GM12891 (cell line): Measurements from ENCODE around the gene SLC15A1. TPM values are rescaled to one million over a fixed set of nuclear protein-coding genes. Genes with fewer than 3 reads are reported as not detected.
A peak's percentile ranks its signal among the peaks of the same experiment; 100 is the strongest.

Source experiments
- DNase-seq: peaks from one replicate; pipeline ENCODE4 v3.0.0; 2011; ENCODE audit warnings: low spot score; ENCODE audit not compliant: insufficient read length
- FAIRE-seq: peaks from 2 replicates; lab custom pipeline; 2011; peaks lifted over from hg19 to GRCh38; lab: Jason Lieb, UNC
- PAX5 ChIP-seq: IDR thresholded peaks from 2 replicates; pipeline ENCODE4 v1.6.1; 2011; ENCODE audit warnings: low read length, moderate library complexity, mild to moderate bottlenecking; ENCODE audit not compliant: insufficient read depth, severe bottlenecking
- POLR2A ChIP-seq: IDR thresholded peaks from 2 replicates; pipeline ENCODE4 v1.6.1; 2011; ENCODE audit warnings: low read depth, low read length, control low read depth
- POLR2AphosphoS5 ChIP-seq: IDR thresholded peaks from 2 replicates; pipeline ENCODE4 v1.6.1; 2011; ENCODE audit warnings: low read depth, low read length, control low read depth
- POU2F2 ChIP-seq: IDR thresholded peaks from 2 replicates; pipeline ENCODE4 v1.6.1; 2011; ENCODE audit warnings: low read depth, mild to moderate bottlenecking, control low read depth, low read length, moderate library complexity
- SPI1 ChIP-seq: IDR thresholded peaks from 2 replicates; pipeline ENCODE4 v1.6.1; 2011; ENCODE audit warnings: low read depth, low read length, control low read depth
- TAF1 ChIP-seq: IDR thresholded peaks from 2 replicates; pipeline ENCODE4 v1.6.1; 2011; ENCODE audit warnings: low read depth, low read length, control low read depth
- polyA plus RNA-seq: library from polyadenylated mRNA; unstranded; fragments of >200 nt; gene quantifications from one replicate; pipeline ENCODE4 v1.2.1, GENCODE V29; 2012; ENCODE audit warnings: low read depth, missing spikeins, inconsistent platforms; ENCODE audit not compliant: missing spikeins

Gene SLC15A1, protein sequence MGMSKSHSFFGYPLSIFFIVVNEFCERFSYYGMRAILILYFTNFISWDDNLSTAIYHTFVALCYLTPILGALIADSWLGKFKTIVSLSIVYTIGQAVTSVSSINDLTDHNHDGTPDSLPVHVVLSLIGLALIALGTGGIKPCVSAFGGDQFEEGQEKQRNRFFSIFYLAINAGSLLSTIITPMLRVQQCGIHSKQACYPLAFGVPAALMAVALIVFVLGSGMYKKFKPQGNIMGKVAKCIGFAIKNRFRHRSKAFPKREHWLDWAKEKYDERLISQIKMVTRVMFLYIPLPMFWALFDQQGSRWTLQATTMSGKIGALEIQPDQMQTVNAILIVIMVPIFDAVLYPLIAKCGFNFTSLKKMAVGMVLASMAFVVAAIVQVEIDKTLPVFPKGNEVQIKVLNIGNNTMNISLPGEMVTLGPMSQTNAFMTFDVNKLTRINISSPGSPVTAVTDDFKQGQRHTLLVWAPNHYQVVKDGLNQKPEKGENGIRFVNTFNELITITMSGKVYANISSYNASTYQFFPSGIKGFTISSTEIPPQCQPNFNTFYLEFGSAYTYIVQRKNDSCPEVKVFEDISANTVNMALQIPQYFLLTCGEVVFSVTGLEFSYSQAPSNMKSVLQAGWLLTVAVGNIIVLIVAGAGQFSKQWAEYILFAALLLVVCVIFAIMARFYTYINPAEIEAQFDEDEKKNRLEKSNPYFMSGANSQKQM
- polyA plus RNA-seq: not detected

GRCh38 chr13:98752467-98753290 is at the start of gene SLC15A1:
Gene SLC15A1, minus strand, starts transcription at chr13:98752672. Its CDS starts 74 bp downstream, at chr13:98752598.
- DNase-seq: no peak
- peak; percentile 45 for FAIRE-seq
- TF ChIP-seq POU2F2 (no peak), POLR2A (no peak), PAX5 (no peak), SPI1 (no peak), POLR2AphosphoS5 (no peak), TAF1 (no peak)

GRCh38 chr13:98801626-98802418 is 49.4 kb upstream of the SLC15A1 start:
- DNase-seq (no peak), FAIRE-seq (no peak)
- TF ChIP-seq POLR2A (no peak), POLR2AphosphoS5 (no peak), POU2F2 (no peak), SPI1 (no peak), PAX5 (no peak), TAF1 (no peak)

DNA sequence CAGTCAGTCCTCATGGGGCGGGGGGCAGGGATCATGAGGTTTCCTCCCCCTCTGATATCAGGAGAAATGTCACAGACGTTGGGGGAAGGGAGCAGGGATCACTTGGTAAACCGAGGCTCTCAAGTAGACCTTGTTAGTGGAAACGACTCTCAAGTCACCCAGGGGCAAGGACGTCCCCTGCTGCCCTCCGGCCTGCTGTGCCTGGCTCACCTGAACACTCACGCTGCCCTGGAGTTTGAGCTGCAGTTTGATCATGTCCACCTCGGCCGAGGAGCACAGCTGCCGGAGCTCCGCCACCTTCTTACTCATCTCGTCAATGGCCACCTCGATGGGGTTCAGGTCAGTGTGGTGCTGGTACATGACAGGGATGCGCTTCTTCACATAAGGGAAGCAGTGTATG is 47.6 kb upstream of the SLC15A1 start:
- FAIRE-seq: no peak
- DNase-seq: no peak
- TF ChIP-seq POLR2AphosphoS5 (no peak), TAF1 (no peak), SPI1 (no peak), POU2F2 (no peak), PAX5 (no peak), POLR2A (no peak)

DNA sequence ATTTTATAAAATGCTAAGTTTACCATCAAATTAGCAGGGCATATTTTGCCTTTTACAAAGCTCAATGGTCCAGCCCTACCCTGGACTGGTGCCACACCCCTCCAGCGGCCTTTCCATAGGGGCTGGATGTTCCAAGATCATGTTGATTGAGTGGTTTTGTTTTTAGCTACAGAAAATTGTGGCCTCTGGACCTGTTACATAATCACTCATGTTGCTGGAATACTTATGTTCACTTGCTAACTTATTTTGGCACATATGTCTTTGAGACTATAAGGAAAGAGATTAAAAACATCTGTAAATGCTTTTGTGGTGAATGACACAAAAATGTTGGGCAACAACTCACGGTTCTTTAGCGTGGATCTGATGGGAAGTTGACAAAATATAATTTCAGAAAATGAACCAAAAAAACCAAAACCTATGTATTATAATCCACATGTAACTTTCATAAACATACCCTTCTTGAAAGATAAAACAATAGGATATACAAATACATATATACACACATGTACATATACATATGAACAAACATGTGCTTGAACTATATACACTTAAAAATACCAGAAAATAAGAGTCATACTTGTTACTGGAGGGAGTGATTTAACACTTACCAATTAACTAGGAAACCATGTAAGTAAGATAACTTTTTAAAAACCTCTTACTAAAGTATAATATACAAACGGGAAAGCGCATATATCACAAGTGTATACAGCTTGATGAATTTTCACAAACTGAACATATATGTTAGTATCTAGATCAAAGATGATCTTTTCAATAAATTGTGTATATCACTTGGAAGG is 46.6 kb upstream of the SLC15A1 start:
- DNase-seq (no peak), FAIRE-seq (no peak)
- TF ChIP-seq TAF1 (no peak), POLR2A (no peak), PAX5 (no peak), SPI1 (no peak), POU2F2 (no peak), POLR2AphosphoS5 (no peak)

GRCh38 chr13:98797456-98797855 is 45.0 kb upstream of the SLC15A1 start:
- TF ChIP-seq POLR2AphosphoS5 (no peak), POU2F2 (no peak), TAF1 (no peak), PAX5 (no peak), SPI1 (no peak), POLR2A (no peak)
- DNase-seq: no peak
- FAIRE-seq: no peak

- TF ChIP-seq PAX5 (no peak), SPI1 (no peak), POLR2A (no peak), TAF1 (no peak), POLR2AphosphoS5 (no peak), POU2F2 (no peak)
- DNase-seq (no peak), FAIRE-seq (no peak)
Measured at GRCh38 chr13:98796798-98797197, 44.3 kb upstream of the SLC15A1 start.

DNA sequence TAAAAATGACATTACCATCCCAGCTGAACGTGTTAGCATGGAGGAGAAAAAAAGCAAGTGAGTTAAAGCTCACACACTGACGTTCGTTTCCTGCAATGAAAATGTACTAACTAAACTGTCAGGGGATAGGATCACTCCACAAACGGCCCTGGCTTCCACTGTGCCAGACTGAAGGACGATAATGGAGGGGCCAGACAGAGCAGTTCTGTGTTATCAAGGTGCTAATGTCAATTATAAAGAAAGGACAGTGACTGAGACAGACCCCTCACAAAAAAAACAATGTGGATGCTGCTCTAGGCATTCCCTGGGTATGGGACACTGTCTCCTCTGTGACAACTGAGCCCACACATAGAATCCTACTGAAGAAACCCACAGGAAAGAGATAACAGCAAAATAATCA is 43.7 kb upstream of the SLC15A1 start:
- DNase-seq: no peak
- FAIRE-seq: no peak
- TF ChIP-seq PAX5 (no peak), POLR2A (no peak), POU2F2 (no peak), POLR2AphosphoS5 (no peak), TAF1 (no peak), SPI1 (no peak)

DNA sequence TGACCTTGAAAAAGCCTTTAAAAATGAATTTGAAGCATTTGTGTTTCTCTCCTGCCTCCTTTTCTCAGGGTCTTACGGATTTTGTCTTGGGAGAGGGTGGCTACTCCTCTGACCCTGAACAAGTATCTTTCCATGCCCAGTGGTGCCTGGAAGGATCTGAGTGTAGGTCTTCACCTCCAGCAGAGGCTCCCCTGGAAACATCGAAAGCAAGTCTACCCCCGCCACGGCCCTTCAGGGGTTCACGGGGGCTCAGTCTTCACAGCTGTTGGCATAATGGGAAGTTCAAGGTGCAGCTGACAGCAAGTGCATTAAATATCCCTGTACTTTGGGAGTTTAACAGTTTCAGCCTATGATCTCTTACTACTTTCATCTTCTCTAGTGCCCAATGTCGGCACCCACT is 42.7 kb upstream of the SLC15A1 start:
- TF ChIP-seq POLR2A (no peak), SPI1 (no peak), TAF1 (no peak), PAX5 (no peak), POU2F2 (no peak), POLR2AphosphoS5 (no peak)
- no peak for FAIRE-seq

More for the DNA sequence above, 42.7 kb upstream of the SLC15A1 start:
- DNase-seq: no peak
